Upper lobe of right lung (tissue), 1 donor: ENCODE measurements around the gene ENTPD8. TPM values are rescaled to one million over a fixed set of nuclear protein-coding genes. Genes with fewer than 3 reads are reported as not detected.

Experiments
- ATAC-seq: fragments of 200-7000 bp; cut with Tn5 transposase; one replicate; pipeline ENCODE4 v1.9.1; 2020; ENCODE audit warnings: mild to moderate bottlenecking, moderate library complexity
- DNase-seq: peaks from one replicate; pipeline ENCODE4 v3.0.0-alpha.2; 2020
- H3K27ac ChIP-seq: fragments of 200-600 bp; one replicate; pipeline ENCODE4 v1.8.0; 2022
- H3K27me3 ChIP-seq: fragments of 200-600 bp; one replicate; pipeline ENCODE4 v1.8.0; 2022; ENCODE audit warnings: mild to moderate bottlenecking
- H3K36me3 ChIP-seq: fragments of 200-600 bp; one replicate; pipeline ENCODE4 v1.8.0; 2022
- H3K4me1 ChIP-seq: fragments of 200-600 bp; one replicate; pipeline ENCODE4 v1.8.0; 2022
- H3K4me3 ChIP-seq: fragments of 200-600 bp; one replicate; pipeline ENCODE4 v1.8.0; 2022; ENCODE audit warnings: mild to moderate bottlenecking
- H3K9me3 ChIP-seq: fragments of 200-600 bp; one replicate; pipeline ENCODE4 v1.8.0; 2022
- intact Hi-C: fragments of 100-400 bp; cut with DNase I; formaldehyde crosslinking; loops from one replicate; pipeline ENCODE4 v1.11.0; 2022
- total RNA-seq: library from RNA; stranded (reverse); fragmentation: NEBNext Ultra II Directional; extraction: Animal tissue kit (Norgen Biotek cat#: 25700); gene quantifications from one replicate; pipeline ENCODE4 v1.2.1, GENCODE V29; 2021
- TF ChIP-seq, protein P1 (sequence below): fragments of 200-600 bp; IDR thresholded peaks from one replicate; pipeline ENCODE4 v1.8.0; 2022; ENCODE audit warnings: antibody characterized with exemption
- donor health status: DM: no; HTN: yes; CAD: no; lungs with severe emphysema.

Gene ENTPD8
- total RNA-seq, 1 donor from 2014 or later: not detected

- TF ChIP-seq, protein P1, sequence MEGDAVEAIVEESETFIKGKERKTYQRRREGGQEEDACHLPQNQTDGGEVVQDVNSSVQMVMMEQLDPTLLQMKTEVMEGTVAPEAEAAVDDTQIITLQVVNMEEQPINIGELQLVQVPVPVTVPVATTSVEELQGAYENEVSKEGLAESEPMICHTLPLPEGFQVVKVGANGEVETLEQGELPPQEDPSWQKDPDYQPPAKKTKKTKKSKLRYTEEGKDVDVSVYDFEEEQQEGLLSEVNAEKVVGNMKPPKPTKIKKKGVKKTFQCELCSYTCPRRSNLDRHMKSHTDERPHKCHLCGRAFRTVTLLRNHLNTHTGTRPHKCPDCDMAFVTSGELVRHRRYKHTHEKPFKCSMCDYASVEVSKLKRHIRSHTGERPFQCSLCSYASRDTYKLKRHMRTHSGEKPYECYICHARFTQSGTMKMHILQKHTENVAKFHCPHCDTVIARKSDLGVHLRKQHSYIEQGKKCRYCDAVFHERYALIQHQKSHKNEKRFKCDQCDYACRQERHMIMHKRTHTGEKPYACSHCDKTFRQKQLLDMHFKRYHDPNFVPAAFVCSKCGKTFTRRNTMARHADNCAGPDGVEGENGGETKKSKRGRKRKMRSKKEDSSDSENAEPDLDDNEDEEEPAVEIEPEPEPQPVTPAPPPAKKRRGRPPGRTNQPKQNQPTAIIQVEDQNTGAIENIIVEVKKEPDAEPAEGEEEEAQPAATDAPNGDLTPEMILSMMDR: no peak
- H3K27ac ChIP-seq: no peak overlapping the region
- H3K4me1 ChIP-seq: peaks cover 14% of the 10 kb centered on the region
- no peaks in the 10 kb centered on the region for H3K9me3 ChIP-seq
- H3K36me3 ChIP-seq: peaks cover 9% of the 10 kb centered on the region
- DNase-seq: no peak
- intact Hi-C loops: no loop called here
- ATAC-seq: no peak
- no peaks in the 10 kb centered on the region for H3K27me3 ChIP-seq
- H3K4me3 ChIP-seq: no peak overlapping the region
Observed at GRCh38 chr9:137449931-137450538, 8.9 kb upstream of the ENTPD8 start.

DNA sequence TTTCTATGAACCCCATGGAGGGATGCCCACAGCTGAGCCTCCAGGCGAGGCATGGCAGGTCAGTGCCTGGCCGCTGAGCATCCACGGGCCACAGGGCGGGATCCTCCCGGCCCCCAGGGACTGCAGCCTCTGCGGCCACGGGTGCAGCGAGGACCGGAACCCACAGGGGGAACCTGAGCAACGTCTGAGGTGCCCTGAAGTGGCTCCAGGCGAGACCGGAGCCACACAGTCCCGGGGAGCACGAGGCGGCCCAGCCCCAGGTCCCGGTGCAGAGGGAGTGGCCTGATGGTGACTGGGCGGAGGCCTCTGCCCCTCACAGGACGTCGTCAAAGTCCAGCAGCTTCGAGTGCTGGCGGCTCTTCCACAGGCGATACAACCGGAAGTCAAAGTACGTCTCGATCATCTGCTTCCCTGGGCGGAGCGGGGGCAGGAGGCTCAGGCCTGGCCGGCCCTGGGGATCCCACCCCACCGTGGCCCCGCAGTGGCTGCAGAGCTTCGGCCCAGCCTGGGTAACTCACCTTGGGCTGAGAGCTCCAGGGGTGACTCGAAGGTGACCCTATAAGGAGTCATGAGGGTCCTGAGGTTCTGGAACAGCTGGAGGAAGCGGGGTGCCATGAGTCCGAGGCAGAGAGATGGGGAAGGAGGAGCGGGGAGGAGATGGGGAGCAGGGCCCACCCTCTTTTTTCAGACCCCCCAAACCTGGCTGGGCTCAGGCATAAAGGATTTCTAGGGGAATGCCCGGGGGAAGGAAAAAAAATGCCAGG, 8.1 kb upstream of the ENTPD8 start:
- H3K36me3 ChIP-seq: peaks cover 9% of the 10 kb centered on the region
- DNase-seq (no peak), ATAC-seq (no peak)
- no peaks in the 10 kb centered on the region for H3K9me3 ChIP-seq
- intact Hi-C loops: no loop called here
- peaks cover 7% of the 10 kb centered on the region for H3K4me1 ChIP-seq
- no peak overlapping the region for H3K27ac ChIP-seq
- H3K27me3 ChIP-seq: no peaks in the 10 kb centered on the region
- no peak overlapping the region for H3K4me3 ChIP-seq
- TF ChIP-seq, protein P1: no peak

GRCh38 chr9:137448602-137448962, 7.4 kb upstream of the ENTPD8 start:
- intact Hi-C loops: no loop called here
- DNase-seq (no peak), ATAC-seq (no peak)
- TF ChIP-seq, protein P1: no peak
- Histone ChIP-seq H3K27ac (no peak overlapping the region), H3K4me3 (no peak overlapping the region), H3K9me3 (no peaks in the 10 kb centered on the region), H3K36me3 (peaks cover 9% of the 10 kb centered on the region), H3K27me3 (no peaks in the 10 kb centered on the region), H3K4me1 (peaks cover 7% of the 10 kb centered on the region)

DNA sequence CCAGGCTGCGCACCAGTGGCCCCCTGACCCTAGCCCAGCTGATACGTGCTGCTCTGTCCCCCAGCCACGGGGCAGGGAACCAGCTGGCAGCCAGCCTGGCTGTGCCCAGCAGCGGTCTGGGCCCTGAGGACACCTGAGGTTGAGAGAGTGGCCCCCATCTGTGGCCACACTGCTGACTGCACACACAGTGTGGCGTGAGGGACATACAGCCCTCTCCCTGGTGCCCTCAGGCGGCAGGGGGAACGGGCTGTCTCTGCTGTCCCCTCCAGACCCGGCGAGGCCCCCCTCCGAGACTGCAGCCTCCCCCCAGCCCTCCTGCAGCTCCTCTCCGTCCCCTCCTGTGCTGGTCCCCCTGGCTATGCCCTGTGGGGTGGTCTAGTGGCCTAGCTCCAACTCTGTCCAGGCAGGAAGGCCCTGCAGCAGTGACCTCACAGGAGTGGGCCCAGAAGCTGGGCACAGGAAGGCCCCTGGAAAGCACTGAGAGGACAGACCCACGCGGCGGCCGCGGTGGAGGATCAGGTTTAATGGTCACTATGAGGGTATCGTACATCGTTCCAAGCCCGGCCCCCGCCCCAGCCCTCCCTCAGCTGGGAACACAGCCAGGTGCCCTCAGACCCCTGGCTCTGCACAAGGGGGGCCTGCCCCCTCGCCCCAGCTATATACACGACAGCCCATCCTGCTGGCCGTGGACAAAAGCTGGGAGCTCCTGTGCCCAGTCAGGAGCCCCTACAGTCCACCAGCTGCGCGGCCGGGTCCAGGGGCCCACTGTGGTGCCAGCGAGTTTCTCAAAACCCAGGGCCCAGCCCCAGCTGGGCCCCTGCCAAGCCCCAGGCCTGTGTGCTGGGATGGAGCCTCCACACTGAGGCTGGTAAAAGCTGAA, 6.8 kb upstream of the ENTPD8 start:
- Histone ChIP-seq H3K9me3 (no peaks in the 10 kb centered on the region), H3K27ac (no peak overlapping the region), H3K36me3 (peaks cover 9% of the 10 kb centered on the region), H3K4me1 (peaks cover 7% of the 10 kb centered on the region), H3K27me3 (no peaks in the 10 kb centered on the region), H3K4me3 (no peak overlapping the region)
- TF ChIP-seq, protein P1: no peak
- intact Hi-C loops: no loop called here
- no peak for ATAC-seq
- no peak for DNase-seq

- H3K27ac ChIP-seq: no peak overlapping the region
- H3K9me3 ChIP-seq: no peaks in the 10 kb centered on the region
- no peak for DNase-seq
- H3K27me3 ChIP-seq: peaks cover 5% of the 10 kb centered on the region
- intact Hi-C loops: no loop called here
- ATAC-seq: peak; percentile 33
- no peak overlapping the region for H3K4me3 ChIP-seq
- TF ChIP-seq, protein P1: no peak
- peaks cover 9% of the 10 kb centered on the region for H3K36me3 ChIP-seq
- H3K4me1 ChIP-seq: peaks cover 7% of the 10 kb centered on the region
Observed at GRCh38 chr9:137446851-137447471, 5.8 kb upstream of the ENTPD8 start.
